Adrenal gland (tissue), 5 donors: ENCODE measurements around the gene THUMPD3.

ENCODE experiments used
- POLR2A ChIP-seq, 2 donors: fragments of 450-650 bp; IDR thresholded peaks; one replicate each; pipeline ENCODE4 v1.6.1; 2017; ENCODE audit warnings: antibody characterized with exemption in 2 of 2, mild to moderate bottlenecking in 2 of 2, moderate library complexity in 1 of 2
- TF ChIP-seq, protein P1 (sequence below), 6 experiments: fragments of 450-650 bp in 4 of 6; fragments of 200-600 bp in 2 of 6; sonication (generic) in 1 of 6; IDR thresholded peaks; 1 replicate in 5 of 6; 2 replicates in 1 of 6; pipeline versions ENCODE4 v1.5.1 to v1.8.0; 2016 to 2021; ENCODE audit warnings: antibody characterized with exemption in 6 of 6, mild to moderate bottlenecking in 2 of 6, moderate library complexity in 1 of 6
- donor health status: DM: no; HTN: no; CAD: no.

DNA sequence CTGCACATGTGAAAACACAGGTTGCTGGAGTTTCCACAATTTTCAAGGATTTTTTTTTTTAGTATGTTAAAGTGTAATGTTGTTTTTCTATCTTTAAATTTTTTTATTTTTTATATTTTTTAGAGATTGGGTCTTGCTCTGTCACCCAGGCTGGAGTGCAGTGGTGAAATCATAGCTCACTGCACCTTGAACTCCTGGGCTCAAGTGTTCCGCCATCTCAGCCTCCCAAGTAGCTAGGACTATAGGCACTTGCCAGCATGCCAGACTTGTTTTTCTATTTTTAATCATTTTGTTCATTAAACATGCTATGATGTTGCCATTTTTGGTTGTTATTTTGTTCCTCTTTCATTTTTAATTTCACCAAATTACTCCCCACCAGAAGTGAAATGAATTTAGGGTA is 16.7 kb upstream of the THUMPD3 start:
- TF ChIP-seq, protein P1, sequence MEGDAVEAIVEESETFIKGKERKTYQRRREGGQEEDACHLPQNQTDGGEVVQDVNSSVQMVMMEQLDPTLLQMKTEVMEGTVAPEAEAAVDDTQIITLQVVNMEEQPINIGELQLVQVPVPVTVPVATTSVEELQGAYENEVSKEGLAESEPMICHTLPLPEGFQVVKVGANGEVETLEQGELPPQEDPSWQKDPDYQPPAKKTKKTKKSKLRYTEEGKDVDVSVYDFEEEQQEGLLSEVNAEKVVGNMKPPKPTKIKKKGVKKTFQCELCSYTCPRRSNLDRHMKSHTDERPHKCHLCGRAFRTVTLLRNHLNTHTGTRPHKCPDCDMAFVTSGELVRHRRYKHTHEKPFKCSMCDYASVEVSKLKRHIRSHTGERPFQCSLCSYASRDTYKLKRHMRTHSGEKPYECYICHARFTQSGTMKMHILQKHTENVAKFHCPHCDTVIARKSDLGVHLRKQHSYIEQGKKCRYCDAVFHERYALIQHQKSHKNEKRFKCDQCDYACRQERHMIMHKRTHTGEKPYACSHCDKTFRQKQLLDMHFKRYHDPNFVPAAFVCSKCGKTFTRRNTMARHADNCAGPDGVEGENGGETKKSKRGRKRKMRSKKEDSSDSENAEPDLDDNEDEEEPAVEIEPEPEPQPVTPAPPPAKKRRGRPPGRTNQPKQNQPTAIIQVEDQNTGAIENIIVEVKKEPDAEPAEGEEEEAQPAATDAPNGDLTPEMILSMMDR (IDR thresholded peaks at IDR 0.05), result no peak
- TF ChIP-seq POLR2A (IDR thresholded peaks at IDR 0.05), result no peak
